Mesothelial cell of epicardium (in vitro differentiated cells): ENCODE measurements around the gene SP100. TPM values are rescaled to one million over a fixed set of nuclear protein-coding genes. Genes with fewer than 3 reads are reported as not detected.
"Not testable (repeated sequence)": the region's sequence is repeated elsewhere in the genome, so short reads cannot be mapped to it uniquely, and the experiment has no call there.

ENCODE experiments used
- DNase-seq, 2 experiments: peaks; one replicate each; pipeline ENCODE4 v3.0.0; 2021; ENCODE audit warnings: low spot score in 2 of 2; ENCODE audit not compliant: unreplicated experiment in 2 of 2
- H3K27ac Mint-ChIP-seq: 2 replicates; pipeline ENCODE4 v1.8.0; 2021; ENCODE audit warnings: mixed read lengths
- H3K27me3 Mint-ChIP-seq: 2 replicates; pipeline ENCODE4 v1.8.0; 2021; ENCODE audit warnings: low read depth, mixed read lengths
- H3K36me3 Mint-ChIP-seq: 2 replicates; pipeline ENCODE4 v1.8.0; 2021; ENCODE audit warnings: mixed read lengths
- H3K4me1 Mint-ChIP-seq: 2 replicates; pipeline ENCODE4 v1.8.0; 2021; ENCODE audit warnings: mixed read lengths
- H3K4me3 Mint-ChIP-seq: 2 replicates; pipeline ENCODE4 v1.8.0; 2021; ENCODE audit warnings: mild to moderate bottlenecking, moderate library complexity, mixed read lengths
- H3K9me3 Mint-ChIP-seq: 2 replicates; pipeline ENCODE4 v1.8.0; 2021; ENCODE audit warnings: mixed read lengths
- CTCF ChIP-seq: fragments of 200-600 bp; sonication (generic); IDR thresholded peaks from one replicate; pipeline ENCODE4 v1.5.0; 2021; ENCODE audit warnings: antibody characterized with exemption; ENCODE audit not compliant: unreplicated experiment
- total RNA-seq: library from RNA; stranded (reverse); gene quantifications from 3 replicates; pipeline ENCODE4 v1.2.1, GENCODE V29; 2021

SP100 gene
- 46.3 to 52.0 TPM (median 47.4 TPM) in 3 replicates for total RNA-seq

GRCh38 chr2:230416061-230416721 lies at the start of gene SP100:
SP100 (plus strand) TSS chr2:230416201; CDS start chr2:230416297, 96 bp downstream.
- TF ChIP-seq CTCF = no peak
- Mint-ChIP-seq H3K9me3 (no peaks in the 10 kb centered on the region), H3K27ac (peak within 1 kb of the TSS; percentile 62), H3K27me3 (peaks cover 20% of the 10 kb centered on the region), H3K4me1 (peaks cover 33% of the 10 kb centered on the region), H3K4me3 (peak within 1 kb of the TSS; percentile 66), H3K36me3 (no peaks in the 10 kb centered on the region)
- DNase-seq = no peak

GRCh38 chr2:230382108-230382507 lies 33.9 kb upstream of the SP100 start:
- peaks cover 3% of the 10 kb centered on the region for H3K9me3 Mint-ChIP-seq
- no peak overlapping the region for H3K27ac Mint-ChIP-seq
- no peak for TF ChIP-seq CTCF
- no peak for DNase-seq
- H3K4me1 Mint-ChIP-seq = no peaks in the 10 kb centered on the region
- no peaks in the 10 kb centered on the region for H3K36me3 Mint-ChIP-seq
- no peak overlapping the region for H3K4me3 Mint-ChIP-seq
- H3K27me3 Mint-ChIP-seq = peaks cover 8% of the 10 kb centered on the region

GRCh38 chr2:230383453-230383852 lies 32.5 kb upstream of the SP100 start:
- Mint-ChIP-seq H3K4me1 (no peaks in the 10 kb centered on the region), H3K27me3 (peaks cover 8% of the 10 kb centered on the region), H3K4me3 (no peak overlapping the region), H3K9me3 (no peaks in the 10 kb centered on the region), H3K36me3 (no peaks in the 10 kb centered on the region), H3K27ac (no peak overlapping the region)
- DNase-seq = no peak
- TF ChIP-seq CTCF = no peak

- no peaks in the 10 kb centered on the region for H3K36me3 Mint-ChIP-seq
- H3K27ac Mint-ChIP-seq = no peak overlapping the region
- H3K27me3 Mint-ChIP-seq = peaks cover 8% of the 10 kb centered on the region
- DNase-seq = no peak
- no peak for TF ChIP-seq CTCF
- no peak overlapping the region for H3K4me3 Mint-ChIP-seq
- H3K9me3 Mint-ChIP-seq = no peaks in the 10 kb centered on the region
- H3K4me1 Mint-ChIP-seq = no peaks in the 10 kb centered on the region
Observed at GRCh38 chr2:230384986-230385385, 31.0 kb upstream of the SP100 start.

GRCh38 chr2:230394301-230394700 lies 21.7 kb upstream of the SP100 start:
- no peak overlapping the region for H3K27ac Mint-ChIP-seq
- H3K27me3 Mint-ChIP-seq = peaks cover 4% of the 10 kb centered on the region
- TF ChIP-seq CTCF = no peak
- no peaks in the 10 kb centered on the region for H3K4me1 Mint-ChIP-seq
- DNase-seq = no peak
- no peak overlapping the region for H3K4me3 Mint-ChIP-seq
- no peaks in the 10 kb centered on the region for H3K36me3 Mint-ChIP-seq
- H3K9me3 Mint-ChIP-seq = peaks cover 7% of the 10 kb centered on the region

- not testable (repeated sequence) for H3K9me3 Mint-ChIP-seq, H3K36me3 Mint-ChIP-seq, DNase-seq
Observed at GRCh38 chr2:230398698-230399097, 17.3 kb upstream of the SP100 start.

More at GRCh38 chr2:230398698-230399097, 17.3 kb upstream of the SP100 start:
- not testable (repeated sequence) for H3K27me3 Mint-ChIP-seq, H3K4me1 Mint-ChIP-seq, H3K4me3 Mint-ChIP-seq, H3K27ac Mint-ChIP-seq
